Heart right ventricle (tissue), 16 donors: ENCODE results near the gene RND1. TPM values are rescaled to one million over a fixed set of nuclear protein-coding genes. Genes with fewer than 3 reads are reported as not detected.

ENCODE experiments used
- ATAC-seq, 8 donors: fragments of 200-7000 bp; cut with Tn5 transposase; one replicate each; pipeline ENCODE4 v1.9.1; 2020; ENCODE audit warnings: mild to moderate bottlenecking in 8 of 8, moderate library complexity in 8 of 8, moderate number of reproducible peaks in 1 of 8
- DNase-seq, 2 donors: peaks; one replicate each; pipeline ENCODE4 v3.0.0-alpha.2; 2020
- H3K27ac ChIP-seq, 10 donors: fragments of 200-600 bp; sonication (generic) in 2 of 10; one replicate each; pipeline versions ENCODE4 v1.5.0 to v1.8.0; 2020 to 2022; ENCODE audit warnings: mild to moderate bottlenecking in 3 of 10
- H3K27me3 ChIP-seq, 7 donors: fragments of 200-600 bp; one replicate each; pipeline ENCODE4 v1.8.0; 2021 to 2022; ENCODE audit warnings: mild to moderate bottlenecking in 2 of 7
- H3K36me3 ChIP-seq, 9 donors: fragments of 200-600 bp; sonication (generic) in 1 of 9; one replicate each; pipeline versions ENCODE4 v1.5.0 to v1.8.0; 2020 to 2022; ENCODE audit warnings: mild to moderate bottlenecking in 2 of 9
- H3K4me1 ChIP-seq, 9 donors: fragments of 200-600 bp; sonication (generic) in 1 of 9; one replicate each; pipeline versions ENCODE4 v1.5.0 to v1.8.0; 2020 to 2022; ENCODE audit warnings: mild to moderate bottlenecking in 4 of 9
- H3K4me3 ChIP-seq, 10 donors: fragments of 200-600 bp; sonication (generic) in 2 of 10; one replicate each; pipeline versions ENCODE4 v1.5.0 to v1.8.0; 2020 to 2022; ENCODE audit warnings: mild to moderate bottlenecking in 7 of 10, moderate library complexity in 2 of 10
- H3K9me3 ChIP-seq, 11 donors: fragments of 200-600 bp in 10 of 11; sonication (generic) in 2 of 11; one replicate each; pipeline versions ENCODE4 v1.5.0 to v1.8.0; 2013 to 2022; ENCODE audit warnings: mild to moderate bottlenecking in 2 of 11, control low read depth in 1 of 11, moderate library complexity in 1 of 11
- WGBS, 2 donors: extraction: QIAGEN DNeasy Blood & Tissue Kit; methylation state at CpG; one replicate each; pipeline ENCODE4 v1.1.7; 2013; ENCODE audit warnings: inconsistent platforms in 1 of 2; 5-methylcytosine and 5-hydroxymethylcytosine counted together
- intact Hi-C, 10 donors: fragments of 100-400 bp; cut with DNase I; formaldehyde crosslinking; loops; one replicate each; pipeline versions ENCODE4 v1.11.1 to v1.14.2; 2022
- polyA plus RNA-seq, 2 donors: library from polyadenylated mRNA; stranded (reverse); fragments of 200-250 nt; gene quantifications; one replicate each; pipeline ENCODE4 v1.2.3, GENCODE V29; 2013
- total RNA-seq, 10 donors: library from RNA; stranded (reverse); fragmentation: NEBNext Ultra II Directional in 3 of 10; extraction: Animal tissue kit (Norgen Biotek cat#: 25700) in 3 of 10; gene quantifications; one replicate each; pipeline versions ENCODE4 v1.2.1 to v1.2.4, GENCODE V29; 2021 to 2023
- TF ChIP-seq, protein P1 (sequence below), 9 donors: fragments of 200-600 bp; sonication (generic) in 2 of 9; IDR thresholded peaks; one replicate each; pipeline versions ENCODE4 v1.5.0 to v1.8.0; 2021 to 2022; ENCODE audit warnings: antibody characterized with exemption in 9 of 9, mild to moderate bottlenecking in 5 of 9, moderate library complexity in 1 of 9
- donor health status: Arrhythmogenic right ventricular cardiomyopathy.
- donor health status: ischemic (EF 13 %, LVEDD 7.1; RV severe dilation, severe dysfunction).
- donor health status: healthy with polysubstance abuse.
- donor health status: DM: no; HTN: yes; CAD: no.
- donor health status: DM: no; HTN: no; CAD: no.
- donor health status: ischemic (EF 25% LVEDD 6.9; RV normal size, moderate dysfunction).
- donor health status: ischemic (EF 25% LVEDD 5.7; RV mildly dilated, moderate dysfunction).
- donor health status: healthy.
- donor health status: DM: yes; HTN: yes; CAD: no.
- donor health status: Ischemic cardiomyopathy.
- donor health status: ischemic (EF 35%, LVEDD 5.7; RV mildly dilated, moderate dysfunction).
- donor health status: nonischemic (EF 11% LVEDD 7.7; RV severe dilation, severe dysfunction).
- donor health status: DM: yes; HTN: yes; CAD: no.
- donor health status: PGD.
- donor health status: ischemic (EF 29% LVEDD 5.4; RV normal size, mild dysfunction).
- donor health status: nonischemic (EF 23%, LVEDD 6.1; RV moderate dilation, normal function).

The RND1 gene
- total and polyA plus RNA-seq, 12 donors, result 0.21 to 3.3 (median 0.95) TPM

GRCh38 chr12:48903982-48904411, 38.3 kb upstream of the RND1 start:
- ATAC-seq (peak; percentile 85 to 96 (median 91)), DNase-seq (peak; percentile 75 to 86)
- Histone ChIP-seq H3K9me3 (no peaks in the 10 kb centered on the region), H3K27me3 (no peaks in the 10 kb centered on the region), H3K27ac (no peak overlapping the region), H3K4me3 (peak overlapping the region; percentile 2 to 58 (median 49)), H3K36me3 (no peaks in the 10 kb centered on the region), H3K4me1 (peaks cover 0 to 15% (median 7%) of the 10 kb centered on the region in 9 donors)
- intact Hi-C loops, result no loop called here
- WGBS, 2 donors, result 2% methylated on average over 19 of the region's 19 CpGs
- TF ChIP-seq, protein P1, sequence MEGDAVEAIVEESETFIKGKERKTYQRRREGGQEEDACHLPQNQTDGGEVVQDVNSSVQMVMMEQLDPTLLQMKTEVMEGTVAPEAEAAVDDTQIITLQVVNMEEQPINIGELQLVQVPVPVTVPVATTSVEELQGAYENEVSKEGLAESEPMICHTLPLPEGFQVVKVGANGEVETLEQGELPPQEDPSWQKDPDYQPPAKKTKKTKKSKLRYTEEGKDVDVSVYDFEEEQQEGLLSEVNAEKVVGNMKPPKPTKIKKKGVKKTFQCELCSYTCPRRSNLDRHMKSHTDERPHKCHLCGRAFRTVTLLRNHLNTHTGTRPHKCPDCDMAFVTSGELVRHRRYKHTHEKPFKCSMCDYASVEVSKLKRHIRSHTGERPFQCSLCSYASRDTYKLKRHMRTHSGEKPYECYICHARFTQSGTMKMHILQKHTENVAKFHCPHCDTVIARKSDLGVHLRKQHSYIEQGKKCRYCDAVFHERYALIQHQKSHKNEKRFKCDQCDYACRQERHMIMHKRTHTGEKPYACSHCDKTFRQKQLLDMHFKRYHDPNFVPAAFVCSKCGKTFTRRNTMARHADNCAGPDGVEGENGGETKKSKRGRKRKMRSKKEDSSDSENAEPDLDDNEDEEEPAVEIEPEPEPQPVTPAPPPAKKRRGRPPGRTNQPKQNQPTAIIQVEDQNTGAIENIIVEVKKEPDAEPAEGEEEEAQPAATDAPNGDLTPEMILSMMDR (IDR thresholded peaks at IDR 0.05), result peak; percentile 43 to 82 (median 71)

GRCh38 chr12:48903363-48903981, 37.8 kb upstream of the RND1 start:
- Histone ChIP-seq H3K4me3 (peak overlapping the region in 9 of 10 donors; percentile 2 to 58 (median 50)), H3K4me1 (peaks cover 0 to 15% (median 7%) of the 10 kb centered on the region in 9 donors), H3K27me3 (no peaks in the 10 kb centered on the region), H3K9me3 (no peaks in the 10 kb centered on the region), H3K36me3 (no peaks in the 10 kb centered on the region), H3K27ac (no peak overlapping the region)
- intact Hi-C loops, result no loop called here
- TF ChIP-seq, protein P1 (IDR thresholded peaks at IDR 0.05), result no peak
- DNase-seq, result no peak
- WGBS, 2 donors, result 61 to 67% methylated on average over 20 of the region's 20 CpGs
- no peak for ATAC-seq

DNA sequence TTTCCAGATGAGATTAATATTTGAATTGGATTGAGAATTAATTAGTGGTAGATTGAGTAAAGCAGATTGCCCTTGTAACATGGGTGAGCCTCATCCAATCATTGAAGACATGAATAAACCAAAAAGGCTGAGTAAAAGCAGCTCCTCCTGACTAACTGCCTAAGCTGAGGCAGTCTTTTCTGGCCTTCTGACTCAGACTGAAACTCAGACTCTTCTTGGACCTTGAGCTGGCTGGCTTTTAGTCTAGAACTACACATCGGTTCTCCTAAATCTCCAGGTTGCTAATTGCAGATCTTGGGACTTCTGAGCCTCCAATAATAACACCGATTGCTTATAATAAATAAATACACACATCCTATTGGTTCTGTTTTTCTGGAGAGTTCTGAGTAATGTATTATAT, 35.6 kb upstream of the RND1 start:
- no peak for ATAC-seq
- intact Hi-C loops, result no loop called here
- no peak for DNase-seq
- TF ChIP-seq, protein P1 (IDR thresholded peaks at IDR 0.05), result no peak
- WGBS, 2 donors, result 89 to 91% methylated on average over 2 of the region's 2 CpGs
- Histone ChIP-seq H3K4me1 (peaks cover 0 to 15% (median 7%) of the 10 kb centered on the region in 9 donors), H3K27me3 (peaks cover 0 to 9% (median 0%) of the 10 kb centered on the region in 7 donors), H3K4me3 (no peak overlapping the region), H3K27ac (no peak overlapping the region), H3K36me3 (no peaks in the 10 kb centered on the region), H3K9me3 (no peaks in the 10 kb centered on the region)

GRCh38 chr12:48899651-48900050, 34.0 kb upstream of the RND1 start:
- Histone ChIP-seq H3K27ac (no peak overlapping the region), H3K4me1 (peaks cover 0 to 14% (median 7%) of the 10 kb centered on the region in 9 donors), H3K27me3 (peaks cover 0 to 13% (median 0%) of the 10 kb centered on the region in 7 donors), H3K9me3 (no peaks in the 10 kb centered on the region), H3K4me3 (no peak overlapping the region), H3K36me3 (no peaks in the 10 kb centered on the region)
- ATAC-seq, result no peak
- DNase-seq, result no peak
- intact Hi-C loops, result no loop called here
- TF ChIP-seq, protein P1 (IDR thresholded peaks at IDR 0.05), result no peak
- 74% methylated on average over 2 of the region's 2 CpGs for WGBS, 2 donors
